WTC11 (cell line): Measurements from ENCODE around the gene ASCC1. TPM values are rescaled to one million over a fixed set of nuclear protein-coding genes. Genes with fewer than 3 reads are reported as not detected.

Experiments used
- ATAC-seq: fragments of 200-7000 bp; cut with Tn5 transposase; 2 replicates; pipeline ENCODE4 v1.10.0; 2021; ENCODE audit warnings: mild to moderate bottlenecking, moderate library complexity
- CTCF ChIA-PET: fragments of 300-600 bp; sonication (Branson Sonifier 250); formaldehyde crosslinking; loops from one replicate; lab custom pipeline; 2021; ENCODE audit warnings: antibody characterized with exemption; lab: Charles Lee
- POLR2A ChIA-PET: fragments of 350-600 bp; sonication (Branson Sonifier 250); formaldehyde crosslinking; loops from one replicate; lab custom pipeline; 2021; ENCODE audit warnings: antibody characterized with exemption; lab: Charles Lee
- DNase-seq: peaks from one replicate; pipeline ENCODE4 v3.0.0; 2021; ENCODE audit warnings: low spot score
- H3K27ac Mint-ChIP-seq: 2 replicates; pipeline ENCODE4 v1.8.0; 2021; ENCODE audit warnings: mixed read lengths
- H3K27me3 Mint-ChIP-seq: 2 replicates; pipeline ENCODE4 v1.8.0; 2021; ENCODE audit warnings: low read depth, mild to moderate bottlenecking, moderate library complexity, mixed read lengths
- H3K36me3 Mint-ChIP-seq: 2 replicates; pipeline ENCODE4 v1.8.0; 2021; ENCODE audit warnings: mixed read lengths
- H3K4me1 Mint-ChIP-seq: 2 replicates; pipeline ENCODE4 v1.8.0; 2022; ENCODE audit warnings: mixed read lengths
- H3K4me3 Mint-ChIP-seq: 2 replicates; pipeline ENCODE4 v1.8.0; 2021; ENCODE audit warnings: mild to moderate bottlenecking, moderate library complexity, mixed read lengths
- H3K9me3 Mint-ChIP-seq: 2 replicates; pipeline ENCODE4 v1.8.0; 2021; ENCODE audit warnings: mixed read lengths
- EMX1 ChIP-seq: fragments of 250-450 bp; sonication (Bioruptor Pico); IDR thresholded peaks from 2 replicates; pipeline ENCODE4 v1.8.0; 2021; ENCODE audit warnings: mild to moderate bottlenecking
- ESRRA ChIP-seq: sonication (generic); formaldehyde crosslinking; IDR thresholded peaks from 2 replicates; pipeline ENCODE4 v1.8.1; 2022; ENCODE audit warnings: mild to moderate bottlenecking, missing genetic modification reagents, borderline replicate concordance
- ETV6 ChIP-seq: sonication (generic); formaldehyde crosslinking; IDR thresholded peaks from 2 replicates; pipeline ENCODE4 v1.8.1; 2022; ENCODE audit warnings: mild to moderate bottlenecking, missing genetic modification reagents
- GTF2I ChIP-seq: fragments of 250-450 bp; sonication (Bioruptor Pico); conservative IDR thresholded peaks from 2 replicates; pipeline ENCODE4 v1.4.0; 2021; ENCODE audit warnings: mild to moderate bottlenecking
- NFATC4 ChIP-seq: fragments of 250-450 bp; sonication (Bioruptor Pico); IDR thresholded peaks from 2 replicates; pipeline ENCODE4 v1.9.0; 2021; ENCODE audit warnings: mild to moderate bottlenecking
- RORB ChIP-seq: fragments of 250-450 bp; sonication (Bioruptor Pico); IDR thresholded peaks from 2 replicates; pipeline ENCODE4 v1.9.0; 2021; ENCODE audit warnings: mild to moderate bottlenecking
- SMAD4 ChIP-seq: sonication (generic); formaldehyde crosslinking; IDR thresholded peaks from 2 replicates; pipeline ENCODE4 v1.8.0; 2022; ENCODE audit warnings: mild to moderate bottlenecking, missing genetic modification reagents
- TEAD1 ChIP-seq: sonication (generic); formaldehyde crosslinking; IDR thresholded peaks from 2 replicates; pipeline ENCODE4 v1.8.0; 2022; ENCODE audit warnings: mild to moderate bottlenecking, missing genetic modification reagents
- ZNF416 ChIP-seq: fragments of 250-450 bp; sonication (Bioruptor Pico); IDR thresholded peaks from 2 replicates; pipeline ENCODE4 v1.9.0; 2021; ENCODE audit warnings: mild to moderate bottlenecking, inconsistent platforms
- total RNA-seq: library from RNA; stranded (reverse); gene quantifications from 3 replicates; pipeline ENCODE4 v1.2.3, GENCODE V29; 2021
- TF ChIP-seq, protein P1 (sequence below): sonication (generic); formaldehyde crosslinking; IDR thresholded peaks from 2 replicates; pipeline ENCODE4 v1.8.0; 2023; ENCODE audit warnings: missing genetic modification reagents
- TF ChIP-seq, protein P2 (sequence below): sonication (generic); formaldehyde crosslinking; IDR thresholded peaks from 2 replicates; pipeline ENCODE4 v1.8.1; 2022; ENCODE audit warnings: mild to moderate bottlenecking, missing genetic modification reagents, moderate library complexity, borderline replicate concordance
- TF ChIP-seq, protein P3 (sequence below): sonication (generic); formaldehyde crosslinking; IDR thresholded peaks from 2 replicates; pipeline ENCODE4 v1.8.0; 2023; ENCODE audit warnings: missing genetic modification reagents, mild to moderate bottlenecking, borderline replicate concordance
- TF ChIP-seq, protein P4 (sequence below): sonication (generic); formaldehyde crosslinking; IDR thresholded peaks from 2 replicates; pipeline ENCODE4 v1.8.0; 2023; ENCODE audit warnings: mild to moderate bottlenecking, missing genetic modification reagents
- TF ChIP-seq, protein P5 (sequence below): sonication (generic); formaldehyde crosslinking; IDR thresholded peaks from 2 replicates; pipeline ENCODE4 v1.8.0; 2022; ENCODE audit warnings: mild to moderate bottlenecking, missing genetic modification reagents
- TF ChIP-seq, protein P6 (sequence below): sonication (generic); formaldehyde crosslinking; IDR thresholded peaks from 2 replicates; pipeline ENCODE4 v1.8.0; 2022; ENCODE audit warnings: mild to moderate bottlenecking, missing genetic modification reagents
- TF ChIP-seq, protein P7 (sequence below): sonication (generic); formaldehyde crosslinking; IDR thresholded peaks from 2 replicates; pipeline ENCODE4 v1.8.0; 2022; ENCODE audit warnings: missing genetic modification reagents
- TF ChIP-seq, protein P8 (sequence below): fragments of 250-450 bp; sonication (Bioruptor Pico); IDR thresholded peaks from 2 replicates; pipeline ENCODE4 v1.9.0; 2021; ENCODE audit warnings: moderate library complexity, mild to moderate bottlenecking, inconsistent platforms, borderline replicate concordance

Gene ASCC1
- total RNA-seq, 1 experiment from 2014 or later = 30.4 TPM

DNA sequence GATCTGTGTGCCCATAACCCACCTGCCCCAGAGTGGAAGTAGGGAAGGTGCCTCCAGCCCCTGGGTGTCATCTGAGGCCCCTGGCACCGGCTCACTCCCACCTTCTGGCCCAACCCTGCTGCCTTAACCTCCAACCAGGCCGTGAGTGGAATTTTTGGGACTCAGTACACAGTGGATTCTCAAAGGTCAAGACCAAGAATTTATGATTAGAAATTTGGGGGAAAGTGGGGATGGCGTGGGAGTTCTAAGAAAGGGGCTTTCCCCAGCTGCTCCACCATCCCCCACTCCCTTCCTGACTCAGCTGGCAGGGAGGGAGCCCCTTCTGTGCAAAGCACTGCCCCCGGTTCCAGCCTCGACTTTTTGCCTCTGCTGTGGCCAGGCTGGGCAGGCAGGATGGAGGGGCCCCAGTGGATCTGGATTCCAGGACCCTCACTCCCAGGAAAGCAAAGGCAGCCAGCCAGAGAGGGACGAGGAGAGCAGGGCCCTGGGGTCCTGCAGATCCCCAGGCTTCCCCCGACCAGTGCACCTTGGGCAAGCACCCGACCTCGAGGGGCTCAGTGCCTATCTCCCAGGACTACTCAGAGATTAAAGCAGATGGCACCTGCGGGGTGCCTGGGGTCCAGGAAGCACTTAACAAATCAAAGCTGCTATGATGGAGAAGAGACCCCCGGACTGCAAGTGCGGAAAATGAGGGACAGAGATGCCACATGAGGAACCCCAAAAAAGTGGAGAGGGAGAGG lies 140.5 kb downstream of the ASCC1 start (continued):
- TF ChIP-seq, protein P1, sequence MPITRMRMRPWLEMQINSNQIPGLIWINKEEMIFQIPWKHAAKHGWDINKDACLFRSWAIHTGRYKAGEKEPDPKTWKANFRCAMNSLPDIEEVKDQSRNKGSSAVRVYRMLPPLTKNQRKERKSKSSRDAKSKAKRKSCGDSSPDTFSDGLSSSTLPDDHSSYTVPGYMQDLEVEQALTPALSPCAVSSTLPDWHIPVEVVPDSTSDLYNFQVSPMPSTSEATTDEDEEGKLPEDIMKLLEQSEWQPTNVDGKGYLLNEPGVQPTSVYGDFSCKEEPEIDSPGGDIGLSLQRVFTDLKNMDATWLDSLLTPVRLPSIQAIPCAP (CRISPR knock-in tag) = no peak
- TF ChIP-seq, protein P2, sequence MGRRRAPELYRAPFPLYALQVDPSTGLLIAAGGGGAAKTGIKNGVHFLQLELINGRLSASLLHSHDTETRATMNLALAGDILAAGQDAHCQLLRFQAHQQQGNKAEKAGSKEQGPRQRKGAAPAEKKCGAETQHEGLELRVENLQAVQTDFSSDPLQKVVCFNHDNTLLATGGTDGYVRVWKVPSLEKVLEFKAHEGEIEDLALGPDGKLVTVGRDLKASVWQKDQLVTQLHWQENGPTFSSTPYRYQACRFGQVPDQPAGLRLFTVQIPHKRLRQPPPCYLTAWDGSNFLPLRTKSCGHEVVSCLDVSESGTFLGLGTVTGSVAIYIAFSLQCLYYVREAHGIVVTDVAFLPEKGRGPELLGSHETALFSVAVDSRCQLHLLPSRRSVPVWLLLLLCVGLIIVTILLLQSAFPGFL (CRISPR knock-in tag) = no peak
- TF ChIP-seq, all 79 proteins: peak for 0

DNA sequence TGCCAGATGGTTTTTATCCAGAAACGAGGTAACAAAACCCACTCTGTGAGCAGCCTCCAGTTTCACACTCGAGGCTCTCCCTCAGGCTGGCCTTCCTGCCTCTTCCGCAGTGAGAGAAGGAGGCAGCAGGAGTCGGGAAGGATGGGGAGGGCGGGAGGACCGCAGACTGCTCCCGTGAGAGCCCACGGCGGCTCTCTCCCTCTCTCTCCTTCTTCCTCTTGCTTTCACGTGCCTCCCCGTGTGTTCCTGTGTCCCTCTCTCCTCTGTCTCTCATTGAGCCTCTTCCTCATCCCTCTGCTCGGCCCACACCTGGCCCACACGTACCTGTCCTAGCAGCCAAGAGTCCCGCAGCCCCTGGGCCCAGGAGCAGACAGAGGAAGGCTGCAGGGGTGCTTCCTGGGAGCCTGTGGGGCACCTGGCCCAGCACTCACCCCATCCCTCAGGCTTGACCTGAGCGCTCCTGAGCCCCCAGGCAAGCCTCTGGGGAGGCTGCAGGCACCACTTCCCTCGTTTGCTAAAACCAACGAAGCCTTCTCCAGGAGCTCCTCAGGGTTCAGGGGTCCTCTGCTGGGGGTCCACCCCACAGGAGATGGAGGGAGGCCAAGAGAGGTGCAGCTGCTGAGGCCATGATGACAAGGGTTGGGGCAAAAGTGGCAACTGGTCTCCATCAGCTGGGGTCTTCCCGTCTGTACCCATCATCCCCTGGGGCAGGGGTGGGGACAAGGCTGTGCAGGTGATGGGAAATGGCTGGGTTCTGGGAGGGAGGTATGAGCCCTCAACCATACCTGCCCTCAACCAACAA lies 141.3 kb downstream of the ASCC1 start:
- TF ChIP-seq, protein P3, sequence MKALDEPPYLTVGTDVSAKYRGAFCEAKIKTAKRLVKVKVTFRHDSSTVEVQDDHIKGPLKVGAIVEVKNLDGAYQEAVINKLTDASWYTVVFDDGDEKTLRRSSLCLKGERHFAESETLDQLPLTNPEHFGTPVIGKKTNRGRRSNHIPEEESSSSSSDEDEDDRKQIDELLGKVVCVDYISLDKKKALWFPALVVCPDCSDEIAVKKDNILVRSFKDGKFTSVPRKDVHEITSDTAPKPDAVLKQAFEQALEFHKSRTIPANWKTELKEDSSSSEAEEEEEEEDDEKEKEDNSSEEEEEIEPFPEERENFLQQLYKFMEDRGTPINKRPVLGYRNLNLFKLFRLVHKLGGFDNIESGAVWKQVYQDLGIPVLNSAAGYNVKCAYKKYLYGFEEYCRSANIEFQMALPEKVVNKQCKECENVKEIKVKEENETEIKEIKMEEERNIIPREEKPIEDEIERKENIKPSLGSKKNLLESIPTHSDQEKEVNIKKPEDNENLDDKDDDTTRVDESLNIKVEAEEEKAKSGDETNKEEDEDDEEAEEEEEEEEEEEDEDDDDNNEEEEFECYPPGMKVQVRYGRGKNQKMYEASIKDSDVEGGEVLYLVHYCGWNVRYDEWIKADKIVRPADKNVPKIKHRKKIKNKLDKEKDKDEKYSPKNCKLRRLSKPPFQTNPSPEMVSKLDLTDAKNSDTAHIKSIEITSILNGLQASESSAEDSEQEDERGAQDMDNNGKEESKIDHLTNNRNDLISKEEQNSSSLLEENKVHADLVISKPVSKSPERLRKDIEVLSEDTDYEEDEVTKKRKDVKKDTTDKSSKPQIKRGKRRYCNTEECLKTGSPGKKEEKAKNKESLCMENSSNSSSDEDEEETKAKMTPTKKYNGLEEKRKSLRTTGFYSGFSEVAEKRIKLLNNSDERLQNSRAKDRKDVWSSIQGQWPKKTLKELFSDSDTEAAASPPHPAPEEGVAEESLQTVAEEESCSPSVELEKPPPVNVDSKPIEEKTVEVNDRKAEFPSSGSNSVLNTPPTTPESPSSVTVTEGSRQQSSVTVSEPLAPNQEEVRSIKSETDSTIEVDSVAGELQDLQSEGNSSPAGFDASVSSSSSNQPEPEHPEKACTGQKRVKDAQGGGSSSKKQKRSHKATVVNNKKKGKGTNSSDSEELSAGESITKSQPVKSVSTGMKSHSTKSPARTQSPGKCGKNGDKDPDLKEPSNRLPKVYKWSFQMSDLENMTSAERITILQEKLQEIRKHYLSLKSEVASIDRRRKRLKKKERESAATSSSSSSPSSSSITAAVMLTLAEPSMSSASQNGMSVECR (CRISPR knock-in tag) = no peak
- TF ChIP-seq, protein P4, sequence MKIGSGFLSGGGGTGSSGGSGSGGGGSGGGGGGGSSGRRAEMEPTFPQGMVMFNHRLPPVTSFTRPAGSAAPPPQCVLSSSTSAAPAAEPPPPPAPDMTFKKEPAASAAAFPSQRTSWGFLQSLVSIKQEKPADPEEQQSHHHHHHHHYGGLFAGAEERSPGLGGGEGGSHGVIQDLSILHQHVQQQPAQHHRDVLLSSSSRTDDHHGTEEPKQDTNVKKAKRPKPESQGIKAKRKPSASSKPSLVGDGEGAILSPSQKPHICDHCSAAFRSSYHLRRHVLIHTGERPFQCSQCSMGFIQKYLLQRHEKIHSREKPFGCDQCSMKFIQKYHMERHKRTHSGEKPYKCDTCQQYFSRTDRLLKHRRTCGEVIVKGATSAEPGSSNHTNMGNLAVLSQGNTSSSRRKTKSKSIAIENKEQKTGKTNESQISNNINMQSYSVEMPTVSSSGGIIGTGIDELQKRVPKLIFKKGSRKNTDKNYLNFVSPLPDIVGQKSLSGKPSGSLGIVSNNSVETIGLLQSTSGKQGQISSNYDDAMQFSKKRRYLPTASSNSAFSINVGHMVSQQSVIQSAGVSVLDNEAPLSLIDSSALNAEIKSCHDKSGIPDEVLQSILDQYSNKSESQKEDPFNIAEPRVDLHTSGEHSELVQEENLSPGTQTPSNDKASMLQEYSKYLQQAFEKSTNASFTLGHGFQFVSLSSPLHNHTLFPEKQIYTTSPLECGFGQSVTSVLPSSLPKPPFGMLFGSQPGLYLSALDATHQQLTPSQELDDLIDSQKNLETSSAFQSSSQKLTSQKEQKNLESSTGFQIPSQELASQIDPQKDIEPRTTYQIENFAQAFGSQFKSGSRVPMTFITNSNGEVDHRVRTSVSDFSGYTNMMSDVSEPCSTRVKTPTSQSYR = no peak
- no peak for TF ChIP-seq EMX1
- TF ChIP-seq ESRRA (CRISPR knock-in tag) = no peak
- no peak for TF ChIP-seq ZNF416 (CRISPR knock-in tag)
- no peak for TF ChIP-seq SMAD4 (CRISPR knock-in tag)
- TF ChIP-seq, protein P5, sequence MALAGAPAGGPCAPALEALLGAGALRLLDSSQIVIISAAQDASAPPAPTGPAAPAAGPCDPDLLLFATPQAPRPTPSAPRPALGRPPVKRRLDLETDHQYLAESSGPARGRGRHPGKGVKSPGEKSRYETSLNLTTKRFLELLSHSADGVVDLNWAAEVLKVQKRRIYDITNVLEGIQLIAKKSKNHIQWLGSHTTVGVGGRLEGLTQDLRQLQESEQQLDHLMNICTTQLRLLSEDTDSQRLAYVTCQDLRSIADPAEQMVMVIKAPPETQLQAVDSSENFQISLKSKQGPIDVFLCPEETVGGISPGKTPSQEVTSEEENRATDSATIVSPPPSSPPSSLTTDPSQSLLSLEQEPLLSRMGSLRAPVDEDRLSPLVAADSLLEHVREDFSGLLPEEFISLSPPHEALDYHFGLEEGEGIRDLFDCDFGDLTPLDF (CRISPR knock-in tag) = no peak
- TF ChIP-seq ETV6 (CRISPR knock-in tag) = no peak
- no peak for TF ChIP-seq RORB (CRISPR knock-in tag)
- TF ChIP-seq, protein P6, sequence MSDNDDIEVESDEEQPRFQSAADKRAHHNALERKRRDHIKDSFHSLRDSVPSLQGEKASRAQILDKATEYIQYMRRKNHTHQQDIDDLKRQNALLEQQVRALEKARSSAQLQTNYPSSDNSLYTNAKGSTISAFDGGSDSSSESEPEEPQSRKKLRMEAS (CRISPR knock-in tag) = no peak
- TF ChIP-seq GTF2I = no peak
- TF ChIP-seq, protein P7, sequence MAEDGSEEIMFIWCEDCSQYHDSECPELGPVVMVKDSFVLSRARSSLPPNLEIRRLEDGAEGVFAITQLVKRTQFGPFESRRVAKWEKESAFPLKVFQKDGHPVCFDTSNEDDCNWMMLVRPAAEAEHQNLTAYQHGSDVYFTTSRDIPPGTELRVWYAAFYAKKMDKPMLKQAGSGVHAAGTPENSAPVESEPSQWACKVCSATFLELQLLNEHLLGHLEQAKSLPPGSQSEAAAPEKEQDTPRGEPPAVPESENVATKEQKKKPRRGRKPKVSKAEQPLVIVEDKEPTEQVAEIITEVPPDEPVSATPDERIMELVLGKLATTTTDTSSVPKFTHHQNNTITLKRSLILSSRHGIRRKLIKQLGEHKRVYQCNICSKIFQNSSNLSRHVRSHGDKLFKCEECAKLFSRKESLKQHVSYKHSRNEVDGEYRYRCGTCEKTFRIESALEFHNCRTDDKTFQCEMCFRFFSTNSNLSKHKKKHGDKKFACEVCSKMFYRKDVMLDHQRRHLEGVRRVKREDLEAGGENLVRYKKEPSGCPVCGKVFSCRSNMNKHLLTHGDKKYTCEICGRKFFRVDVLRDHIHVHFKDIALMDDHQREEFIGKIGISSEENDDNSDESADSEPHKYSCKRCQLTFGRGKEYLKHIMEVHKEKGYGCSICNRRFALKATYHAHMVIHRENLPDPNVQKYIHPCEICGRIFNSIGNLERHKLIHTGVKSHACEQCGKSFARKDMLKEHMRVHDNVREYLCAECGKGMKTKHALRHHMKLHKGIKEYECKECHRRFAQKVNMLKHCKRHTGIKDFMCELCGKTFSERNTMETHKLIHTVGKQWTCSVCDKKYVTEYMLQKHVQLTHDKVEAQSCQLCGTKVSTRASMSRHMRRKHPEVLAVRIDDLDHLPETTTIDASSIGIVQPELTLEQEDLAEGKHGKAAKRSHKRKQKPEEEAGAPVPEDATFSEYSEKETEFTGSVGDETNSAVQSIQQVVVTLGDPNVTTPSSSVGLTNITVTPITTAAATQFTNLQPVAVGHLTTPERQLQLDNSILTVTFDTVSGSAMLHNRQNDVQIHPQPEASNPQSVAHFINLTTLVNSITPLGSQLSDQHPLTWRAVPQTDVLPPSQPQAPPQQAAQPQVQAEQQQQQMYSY (CRISPR knock-in tag) = no peak
- no peak for TF ChIP-seq NFATC4 (CRISPR knock-in tag)
- no peak for TF ChIP-seq TEAD1 (CRISPR knock-in tag)
- TF ChIP-seq, protein P8, sequence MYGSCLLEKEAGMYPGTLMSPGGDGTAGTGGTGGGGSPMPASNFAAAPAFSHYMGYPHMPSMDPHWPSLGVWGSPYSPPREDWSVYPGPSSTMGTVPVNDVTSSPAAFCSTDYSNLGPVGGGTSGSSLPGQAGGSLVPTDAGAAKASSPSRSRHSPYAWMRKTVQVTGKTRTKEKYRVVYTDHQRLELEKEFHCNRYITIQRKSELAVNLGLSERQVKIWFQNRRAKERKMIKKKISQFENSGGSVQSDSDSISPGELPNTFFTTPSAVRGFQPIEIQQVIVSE (CRISPR knock-in tag) = no peak
- Mint-ChIP-seq H3K27ac (no peak overlapping the region), H3K36me3 (no peaks in the 10 kb centered on the region), H3K4me1 (peaks cover 8% of the 10 kb centered on the region), H3K4me3 (no peak overlapping the region), H3K9me3 (0 out of 2 replicates have a peak, but pooled peaks cover 4% of the 10 kb centered on the region), H3K27me3 (no peaks in the 10 kb centered on the region)
- DNase-seq (no peak), ATAC-seq (no peak)
- ChIA-PET CTCF (interaction anchor here (1.0 kb wide), 1 partner anchor 178 kb away, joined by 3 read pairs; no protein-coding TSS in a partner anchor), POLR2A (no interaction called here)
